HEK293T (cell line): Measurements from ENCODE around the gene MAST3.

Source experiments
- ARNT ChIP-seq: fragments of 450-650 bp; IDR thresholded peaks from 2 replicates; pipeline ENCODE4 v1.6.1; 2017; ENCODE audit warnings: mild to moderate bottlenecking
- BHLHE40 ChIP-seq: fragments of 450-650 bp; IDR thresholded peaks from 2 replicates; pipeline ENCODE4 v1.6.1; 2016; ENCODE audit warnings: mild to moderate bottlenecking, moderate library complexity, borderline replicate concordance
- CTBP1 ChIP-seq: fragments of 450-650 bp; IDR thresholded peaks from 2 replicates; pipeline ENCODE4 v1.6.1; 2016; ENCODE audit warnings: borderline replicate concordance
- FOXA1 ChIP-seq: fragments of 450-650 bp; IDR thresholded peaks from 2 replicates; pipeline ENCODE4 v1.6.1; 2016; ENCODE audit warnings: mild to moderate bottlenecking
- FOXK2 ChIP-seq: fragments of 450-650 bp; IDR thresholded peaks from 2 replicates; pipeline ENCODE4 v1.6.1; 2016; ENCODE audit warnings: mild to moderate bottlenecking
- FOXM1 ChIP-seq: fragments of 450-650 bp; IDR thresholded peaks from 2 replicates; pipeline ENCODE4 v1.6.1; 2017; ENCODE audit warnings: mild to moderate bottlenecking, borderline replicate concordance
- HDGF ChIP-seq: fragments of 450-650 bp; IDR thresholded peaks from 2 replicates; pipeline ENCODE4 v1.6.1; 2017; ENCODE audit warnings: antibody characterized with exemption, borderline replicate concordance
- LEF1 ChIP-seq: fragments of 450-650 bp; IDR thresholded peaks from 2 replicates; pipeline ENCODE4 v1.6.1; 2017; ENCODE audit warnings: mild to moderate bottlenecking, borderline replicate concordance
- NFRKB ChIP-seq: fragments of 450-650 bp; IDR thresholded peaks from 2 replicates; pipeline ENCODE4 v1.6.1; 2016; ENCODE audit warnings: mild to moderate bottlenecking, moderate library complexity
- PKNOX1 ChIP-seq: fragments of 450-650 bp; IDR thresholded peaks from 2 replicates; pipeline ENCODE4 v1.6.1; 2016
- SP1 ChIP-seq: fragments of 450-650 bp; IDR thresholded peaks from 2 replicates; pipeline ENCODE4 v1.6.1; 2017
- TARDBP ChIP-seq: fragments of 450-650 bp; IDR thresholded peaks from 2 replicates; pipeline ENCODE4 v1.6.1; 2016
- ZNF384 ChIP-seq: fragments of 450-650 bp; IDR thresholded peaks from 2 replicates; pipeline ENCODE4 v1.6.1; 2016

GRCh38 chr19:18140473-18140872, 42.9 kb downstream of the MAST3 start:
- TF ChIP-seq FOXM1, result no peak
- TF ChIP-seq CTBP1, result no peak
- TF ChIP-seq NFRKB, result no peak
- TF ChIP-seq FOXK2, result no peak
- TF ChIP-seq SP1, result no peak
- TF ChIP-seq ZNF384, result no peak
- TF ChIP-seq LEF1, result no peak
- TF ChIP-seq BHLHE40, result no peak
- no peak for TF ChIP-seq FOXA1
- no peak for TF ChIP-seq PKNOX1
- no peak for TF ChIP-seq HDGF
- no peak for TF ChIP-seq ARNT
- TF ChIP-seq TARDBP, result no peak
